ENCODE results near the gene F10.
"Not testable (repeated sequence)": the region's sequence is repeated elsewhere in the genome, so short reads cannot be mapped to it uniquely, and the experiment has no call there.

Gene F10

DNA sequence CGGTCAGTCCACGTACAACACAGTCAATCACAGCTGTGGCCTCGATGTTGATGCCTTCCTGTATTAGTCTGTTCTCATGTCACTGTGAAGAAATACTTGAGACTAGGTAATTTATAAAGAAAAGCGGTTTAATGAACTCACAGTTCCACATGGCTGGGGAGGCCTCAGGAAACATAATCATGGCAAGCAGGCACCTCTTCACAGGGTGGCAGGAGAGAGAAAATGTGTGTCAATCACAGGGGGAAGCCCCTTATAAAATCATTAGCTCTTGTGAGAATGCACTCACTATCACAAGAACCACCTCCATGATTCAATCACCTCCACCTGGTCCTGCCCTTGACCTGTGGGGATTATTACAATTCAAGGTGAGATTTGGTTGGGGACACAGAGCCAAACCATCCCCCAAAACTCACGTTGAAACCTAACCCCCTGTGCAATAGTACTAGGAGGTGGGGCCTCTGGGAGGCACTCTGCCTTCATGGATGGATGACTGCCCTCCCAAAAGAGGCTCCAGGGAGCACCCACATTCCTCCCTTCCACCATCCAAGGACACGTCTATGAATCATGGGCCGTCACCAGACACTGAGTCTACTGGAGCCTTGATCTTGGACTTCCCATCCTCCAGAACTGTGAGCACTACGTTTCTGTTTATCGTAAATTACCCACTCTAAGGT lies 33.5 kb downstream of the F10 start:
- no peak for FAIRE-seq

DNA sequence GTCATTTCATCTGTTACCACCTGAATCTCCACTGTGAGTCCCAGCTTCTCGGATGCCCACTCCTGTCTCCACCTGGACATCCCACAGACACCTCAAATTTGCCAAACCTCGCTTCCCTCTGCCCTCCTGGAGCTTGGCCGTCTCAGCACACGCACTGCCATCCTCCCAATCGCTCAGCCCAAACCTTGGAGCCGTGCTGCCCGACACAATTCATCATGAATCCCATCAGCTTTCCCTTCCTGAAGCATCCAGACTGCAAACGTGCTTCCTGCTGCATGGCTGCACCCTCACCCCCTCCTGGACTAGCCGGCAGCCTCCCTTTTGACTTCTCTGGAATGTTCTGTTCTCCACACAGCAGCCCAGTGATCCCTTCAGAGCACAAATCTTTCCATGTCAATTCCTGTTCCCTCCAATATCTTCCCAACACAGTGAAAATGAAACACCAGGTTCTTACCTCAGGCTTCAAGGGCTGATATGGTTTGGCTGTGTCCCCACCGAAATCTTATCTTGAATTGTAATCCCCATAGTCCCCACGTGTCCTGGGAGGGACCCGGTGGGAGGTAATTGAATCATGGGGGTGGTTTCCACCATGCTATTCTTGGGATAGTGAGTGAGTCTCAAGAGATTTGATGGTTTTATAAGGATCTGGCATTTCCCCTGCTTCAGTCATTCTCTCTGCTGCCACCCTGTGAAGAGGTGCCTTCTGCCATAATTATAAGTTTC lies 34.8 kb downstream of the F10 start:
- FAIRE-seq = no peak

DNA sequence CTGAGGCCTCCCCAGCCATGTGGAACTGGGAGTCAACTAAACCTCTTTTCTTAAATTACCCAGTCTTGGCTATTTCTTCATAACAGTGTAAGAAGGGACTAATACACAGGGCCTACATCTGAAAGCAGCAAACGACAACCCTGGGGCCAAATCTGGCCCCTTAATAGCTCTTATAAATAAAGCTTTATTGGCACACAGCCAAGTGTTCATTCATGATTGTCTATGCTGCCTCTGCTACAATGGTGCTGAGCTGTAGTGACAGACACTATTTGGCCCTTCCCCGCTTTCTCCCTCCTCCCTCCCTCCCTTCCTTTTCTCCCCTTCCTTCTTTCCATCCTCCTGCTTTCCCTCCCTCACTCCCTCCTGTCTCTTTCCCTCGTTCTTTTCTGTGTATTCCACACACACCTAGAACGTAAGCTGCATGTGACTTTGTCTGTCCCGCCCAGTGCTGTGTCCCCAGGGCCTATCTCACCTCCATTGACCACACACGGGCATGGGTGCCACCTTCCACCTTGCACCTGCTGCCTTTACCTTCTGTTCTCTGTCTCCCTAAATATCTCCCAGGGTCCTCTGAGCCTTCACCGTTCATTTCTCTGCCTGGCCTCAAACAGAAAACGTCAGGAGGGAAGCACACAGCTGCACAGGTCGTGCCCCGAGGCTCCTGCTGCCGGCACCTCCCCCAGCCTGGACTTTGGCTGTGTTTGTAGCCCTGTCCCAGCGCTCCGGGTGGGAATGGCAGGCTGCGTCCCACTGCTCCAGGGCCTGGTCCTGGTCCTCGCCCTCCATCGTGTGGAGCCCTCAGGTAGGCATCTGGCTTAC lies 35.5 kb downstream of the F10 start, which contains the start of gene PROZ:
PROZ (plus strand) TSS at position 720 of the 819 bp plus-strand sequence; CDS start at position 733, 13 bp downstream.
- no peak for FAIRE-seq

DNA sequence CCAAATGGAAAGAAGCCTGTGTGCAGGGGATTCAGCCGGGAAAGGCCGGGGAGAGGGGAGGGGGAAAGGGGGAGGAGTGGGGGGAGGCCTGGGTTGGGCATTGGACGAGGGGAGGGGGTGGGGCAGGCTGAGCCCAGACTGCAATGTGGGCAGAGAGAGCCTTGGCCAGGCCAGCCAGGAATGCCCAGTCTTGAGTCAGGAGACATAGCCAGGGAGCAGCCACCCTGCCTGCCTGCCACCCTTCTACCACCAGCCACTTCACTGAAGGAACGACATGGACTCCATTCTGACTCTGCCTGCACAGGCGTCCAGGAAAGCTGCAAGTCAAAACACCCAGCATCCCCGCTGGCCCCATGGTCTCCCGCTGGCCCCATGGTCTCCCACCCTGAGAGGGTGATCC lies 36.3 kb downstream of the F10 start:
- FAIRE-seq = no peak

DNA sequence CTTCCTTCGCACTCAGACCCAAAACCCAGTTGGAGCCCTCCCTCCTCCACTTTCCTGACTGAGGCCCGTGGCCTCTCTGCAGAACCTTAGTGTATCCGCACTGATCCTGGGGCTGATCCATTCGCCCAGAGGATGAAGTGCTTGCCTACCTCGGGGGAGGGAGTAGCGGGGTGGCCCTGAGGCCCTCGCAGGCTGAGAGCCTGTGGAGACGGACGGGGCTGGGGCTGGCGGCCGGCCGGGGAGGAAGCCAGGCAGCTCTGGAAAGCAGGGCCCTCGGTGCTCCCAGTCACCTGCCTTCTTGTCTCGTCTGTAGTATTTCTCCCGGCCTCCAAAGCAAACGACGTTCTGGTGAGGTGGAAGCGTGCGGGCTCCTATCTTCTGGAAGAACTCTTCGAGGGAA lies 37.1 kb downstream of the F10 start:
- FAIRE-seq = no peak

DNA sequence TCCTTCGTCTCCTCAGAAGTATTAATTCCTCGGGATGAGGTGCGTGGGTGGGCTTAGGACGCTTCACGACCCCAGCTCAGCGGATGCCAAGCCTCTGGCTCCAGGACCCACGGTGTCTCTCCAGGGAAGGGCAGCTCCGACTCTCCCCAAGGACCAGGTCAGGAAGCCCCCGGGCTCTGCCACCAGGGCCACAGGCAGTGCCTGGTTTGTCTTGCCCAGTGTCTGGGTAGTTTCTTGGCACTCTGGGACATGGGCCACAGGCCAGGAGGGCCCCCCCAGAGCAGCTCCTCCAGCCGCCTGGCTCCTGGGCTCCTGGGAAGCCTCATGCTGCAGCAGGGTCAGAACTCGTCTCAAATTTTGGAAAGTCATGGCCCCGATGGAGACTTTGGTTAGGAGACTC lies 38.4 kb downstream of the F10 start:
- FAIRE-seq = no peak

DNA sequence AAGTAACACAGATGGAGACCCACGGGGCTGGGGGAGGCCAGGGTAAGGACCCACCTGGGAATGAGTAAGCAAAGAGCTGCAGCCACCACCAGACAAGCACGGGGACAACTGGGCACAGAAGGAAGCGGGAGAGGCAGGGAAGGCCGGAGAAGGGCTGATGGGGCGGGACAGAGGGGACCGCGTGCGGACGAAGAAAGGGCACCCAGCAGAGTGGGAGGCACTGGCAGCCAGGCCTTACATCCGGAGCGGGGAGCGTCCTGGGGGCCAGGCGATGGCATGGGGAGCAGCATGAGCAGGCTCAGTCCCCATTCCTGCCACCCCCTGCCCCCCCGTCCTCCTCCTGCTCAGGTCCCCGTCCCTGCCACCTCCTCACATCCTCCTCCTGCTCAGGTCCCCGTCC lies 38.8 kb downstream of the F10 start:
- FAIRE-seq = no peak

DNA sequence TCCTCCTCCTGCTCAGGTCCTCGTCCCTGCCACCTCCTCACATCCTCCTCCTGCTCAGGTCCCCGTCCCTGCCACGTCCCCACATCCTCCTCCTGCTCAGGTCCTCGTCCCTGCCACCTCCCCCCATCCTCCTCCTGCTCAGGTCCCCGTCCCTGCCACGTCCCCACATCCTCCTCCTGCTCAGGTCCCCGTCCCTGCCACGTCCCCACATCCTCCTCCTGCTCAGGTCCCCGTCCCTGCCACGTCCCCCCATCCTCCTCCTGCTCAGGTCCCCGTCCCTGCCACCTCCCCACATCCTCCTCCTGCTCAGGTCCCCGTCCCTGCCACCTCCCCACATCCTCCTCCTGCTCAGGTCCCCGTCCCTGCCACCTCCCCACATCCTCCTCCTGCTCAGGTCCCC lies 39.4 kb downstream of the F10 start:
- FAIRE-seq = not testable (repeated sequence)

DNA sequence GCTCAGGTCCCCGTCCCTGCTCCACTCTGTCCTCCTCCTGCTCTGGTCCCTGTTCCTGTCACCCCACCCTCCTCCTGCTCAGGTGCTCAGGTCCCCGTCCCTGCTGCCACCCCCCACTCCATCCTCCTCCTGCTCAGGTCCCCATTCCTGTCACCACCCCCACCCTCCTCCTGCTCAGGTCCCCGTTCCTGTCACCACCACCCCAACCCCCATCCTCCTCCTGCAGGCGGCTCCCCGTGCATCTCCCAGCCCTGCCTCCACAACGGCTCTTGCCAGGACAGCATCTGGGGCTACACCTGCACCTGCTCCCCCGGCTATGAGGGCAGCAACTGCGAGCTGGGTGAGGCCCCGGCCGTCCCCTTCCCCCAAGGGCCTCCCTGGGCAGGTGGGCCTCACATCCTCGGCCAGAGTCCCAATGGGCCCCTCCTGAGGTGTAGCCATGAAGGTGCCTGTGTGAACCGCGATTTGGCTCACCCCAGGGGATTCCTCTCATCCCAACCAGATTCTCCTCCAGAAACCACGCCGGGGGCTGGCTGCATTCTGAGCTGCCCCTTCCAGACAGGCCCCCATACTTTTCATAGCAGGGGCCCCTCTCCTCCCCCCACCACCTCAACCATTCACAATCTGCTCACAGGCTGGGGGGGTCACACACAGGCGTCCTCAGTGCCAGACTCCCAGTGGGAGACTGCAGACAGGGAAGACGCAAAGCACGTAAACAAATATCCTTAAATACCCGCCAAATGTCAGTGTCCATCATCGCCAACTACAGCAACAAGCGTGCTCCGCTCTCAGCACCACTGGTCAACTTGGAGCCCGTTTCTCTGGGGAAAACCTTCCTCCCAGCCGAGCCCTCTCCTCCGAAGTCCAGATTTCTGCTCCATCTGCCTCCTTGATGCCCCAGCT lies 40.4 kb downstream of the F10 start:
- no peak for FAIRE-seq

DNA sequence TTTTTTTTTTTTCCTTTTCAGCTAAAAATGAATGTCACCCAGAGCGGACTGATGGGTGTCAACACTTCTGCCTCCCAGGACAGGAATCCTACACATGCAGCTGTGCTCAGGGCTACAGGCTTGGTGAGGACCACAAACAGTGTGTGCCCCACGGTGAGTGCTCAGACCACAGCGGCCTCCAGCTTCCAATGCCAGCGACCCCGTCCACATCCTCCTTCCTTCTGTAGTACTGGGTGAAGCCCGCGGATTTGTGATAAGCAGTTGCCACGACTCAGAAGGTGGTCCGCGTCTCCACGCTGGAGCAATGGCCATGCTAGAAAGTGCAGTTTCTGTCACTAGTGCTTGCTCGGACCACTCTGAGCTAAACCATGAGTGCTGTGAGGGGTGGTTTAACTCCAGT lies 41.9 kb downstream of the F10 start:
- FAIRE-seq = no peak

DNA sequence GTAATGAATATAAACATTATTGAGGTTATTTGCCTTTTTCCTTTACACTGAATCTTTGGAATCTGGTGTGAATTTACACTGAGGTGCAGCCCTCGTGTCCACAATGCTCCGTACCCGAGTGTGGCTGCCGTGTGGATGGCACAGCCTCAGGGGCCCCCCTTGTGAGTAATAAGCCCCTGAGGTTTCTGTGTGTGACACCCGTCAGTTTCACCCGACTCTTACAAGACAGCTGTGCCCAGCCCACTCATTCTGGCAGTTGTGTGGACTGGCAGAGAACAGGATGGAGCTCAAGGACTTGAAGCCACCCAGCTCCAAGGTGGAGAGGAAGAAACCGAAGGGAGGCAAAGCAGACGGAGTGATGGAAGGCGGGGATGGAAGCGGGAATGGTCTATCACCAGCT lies 43.7 kb downstream of the F10 start:
- no peak for FAIRE-seq

DNA sequence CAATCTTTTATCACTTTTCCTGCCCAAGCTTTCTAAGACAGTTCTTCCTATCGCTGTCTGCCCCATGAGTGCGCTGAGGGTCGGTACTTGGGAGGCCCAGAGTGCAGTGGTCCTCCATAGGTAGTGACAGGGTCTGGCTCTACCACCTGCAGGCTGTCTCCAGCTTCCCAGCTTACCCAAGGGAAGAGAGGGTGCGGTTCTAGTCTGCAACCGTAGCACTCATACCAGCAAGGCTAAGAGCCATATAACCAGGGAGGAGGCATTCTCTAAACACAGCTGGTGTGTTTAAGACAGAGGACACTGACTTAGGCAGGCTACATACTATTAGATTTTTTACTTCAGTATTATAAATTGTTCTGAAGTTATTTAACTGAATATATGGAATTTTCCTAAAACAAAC lies 44.1 kb downstream of the F10 start:
- no peak for FAIRE-seq

DNA sequence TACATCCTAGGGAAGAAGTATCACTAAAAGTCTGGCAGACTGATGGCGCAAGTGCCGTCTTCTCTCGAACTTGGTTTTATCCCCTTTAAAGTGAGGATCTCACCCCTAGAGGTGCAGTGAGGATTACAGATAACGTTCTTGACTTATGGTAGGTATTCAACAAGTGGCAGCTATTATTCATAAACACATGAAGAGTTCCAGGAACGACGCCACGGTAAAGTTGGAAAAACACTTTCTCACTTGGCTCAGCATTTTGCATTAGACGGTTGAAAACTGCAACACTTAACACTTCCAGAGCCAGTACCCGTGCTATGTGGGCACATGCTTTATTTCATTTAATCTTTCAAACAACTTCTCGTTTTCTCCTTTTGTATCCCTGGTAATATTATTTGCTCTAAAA lies 44.6 kb downstream of the F10 start:
- no peak for FAIRE-seq

DNA sequence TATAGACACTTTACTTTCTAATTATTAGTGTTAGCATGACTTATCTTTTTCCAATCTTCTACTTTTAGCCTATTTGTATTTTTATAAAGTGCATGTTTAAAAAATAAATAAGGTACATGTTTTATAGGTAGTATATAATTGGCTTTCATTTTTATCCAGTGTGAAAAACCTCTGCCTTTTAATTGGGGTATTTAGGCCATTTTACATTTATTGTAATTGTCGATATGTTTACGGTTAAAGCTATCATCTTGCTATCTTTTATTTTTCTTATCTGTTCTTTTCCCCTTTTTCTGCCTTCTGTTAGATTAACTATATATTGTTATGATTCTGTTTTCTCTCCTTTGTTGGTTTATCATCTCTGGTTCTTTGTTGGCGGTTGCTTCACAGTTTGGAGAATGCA lies 45.0 kb downstream of the F10 start:
- no peak for FAIRE-seq

DNA sequence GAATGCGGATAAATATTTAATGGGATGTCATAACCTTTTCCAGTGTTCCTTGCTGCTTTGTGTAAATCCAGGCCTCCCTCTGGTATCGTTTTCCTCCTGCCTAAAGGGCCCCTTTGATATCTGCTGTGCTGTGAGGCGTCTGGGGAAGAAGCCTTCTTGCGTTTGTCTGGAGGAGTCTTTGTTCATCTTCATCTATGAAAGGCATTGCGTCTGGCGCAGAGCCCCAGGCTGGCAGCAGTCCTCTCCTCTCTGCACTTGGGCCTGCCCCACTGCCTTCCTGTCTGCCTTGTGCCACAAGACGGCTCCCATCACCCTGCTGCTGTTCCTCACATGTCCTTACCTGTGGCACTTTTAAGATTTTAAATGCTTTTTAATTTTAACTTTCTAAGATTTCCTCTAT lies 45.6 kb downstream of the F10 start:
- FAIRE-seq = no peak

DNA sequence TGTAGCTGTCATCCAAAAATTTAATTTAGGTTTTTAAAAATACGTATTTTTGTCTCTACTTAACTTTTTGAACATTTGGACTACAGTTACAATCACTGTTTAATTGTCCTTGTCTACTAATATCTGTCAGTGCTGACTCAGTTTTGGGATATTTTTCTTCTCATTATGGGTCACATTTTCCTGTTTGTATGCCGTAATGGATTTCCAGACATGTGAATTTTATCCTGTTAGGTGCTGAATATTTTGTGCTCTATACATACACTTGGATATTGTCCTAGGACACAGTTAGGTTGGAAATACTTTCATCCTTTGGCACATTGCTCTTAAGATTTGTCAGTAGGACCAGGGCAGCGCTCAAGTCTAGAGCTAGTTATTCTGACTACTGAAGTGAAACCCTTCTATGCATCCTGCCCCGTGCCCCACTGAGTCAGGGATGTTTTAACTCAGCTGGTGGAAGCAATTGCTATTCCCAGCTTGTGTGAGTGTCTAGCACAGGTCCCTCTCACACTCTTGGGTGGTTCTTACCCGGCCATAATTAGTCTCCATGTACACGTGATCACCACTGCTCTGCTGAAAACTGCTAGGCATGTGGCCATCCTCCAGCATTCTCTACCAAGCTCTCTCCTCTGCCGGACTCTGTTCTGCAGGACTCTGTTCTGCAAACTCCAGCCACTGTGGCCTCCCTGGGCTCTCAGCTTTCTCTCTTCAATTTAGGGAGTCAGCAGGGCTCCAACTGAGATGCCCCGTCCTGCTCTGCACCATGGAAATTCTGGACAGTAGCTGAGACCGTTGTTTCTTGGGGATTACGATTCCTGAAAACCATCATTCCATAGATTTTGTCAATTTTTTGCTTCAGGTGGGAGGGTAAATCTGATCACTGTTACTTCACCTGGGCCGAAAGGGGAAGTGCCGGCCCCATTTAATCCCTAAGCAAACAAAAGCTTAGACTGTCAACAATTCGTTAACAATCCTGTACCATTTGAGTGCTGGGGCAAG lies 47.0 kb downstream of the F10 start:
- FAIRE-seq = no peak

DNA sequence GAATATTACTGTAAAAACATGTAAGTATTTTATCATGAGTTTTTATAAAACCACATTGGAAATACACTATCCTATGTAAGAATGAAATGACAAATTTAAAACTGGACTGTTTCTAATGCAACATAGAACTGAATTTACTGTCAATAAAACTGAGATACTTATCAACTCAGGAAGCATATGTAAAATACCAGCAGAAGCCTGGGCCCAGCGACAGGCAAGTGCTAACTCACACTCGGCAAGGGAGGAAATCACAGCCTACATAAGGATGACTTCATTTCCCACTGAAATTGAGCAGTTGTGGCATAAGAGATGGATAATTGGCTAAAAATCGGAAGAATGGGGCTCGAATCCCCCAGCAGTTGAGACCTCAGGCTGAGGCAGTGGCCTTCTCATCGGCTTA lies 47.9 kb downstream of the F10 start:
- no peak for FAIRE-seq

DNA sequence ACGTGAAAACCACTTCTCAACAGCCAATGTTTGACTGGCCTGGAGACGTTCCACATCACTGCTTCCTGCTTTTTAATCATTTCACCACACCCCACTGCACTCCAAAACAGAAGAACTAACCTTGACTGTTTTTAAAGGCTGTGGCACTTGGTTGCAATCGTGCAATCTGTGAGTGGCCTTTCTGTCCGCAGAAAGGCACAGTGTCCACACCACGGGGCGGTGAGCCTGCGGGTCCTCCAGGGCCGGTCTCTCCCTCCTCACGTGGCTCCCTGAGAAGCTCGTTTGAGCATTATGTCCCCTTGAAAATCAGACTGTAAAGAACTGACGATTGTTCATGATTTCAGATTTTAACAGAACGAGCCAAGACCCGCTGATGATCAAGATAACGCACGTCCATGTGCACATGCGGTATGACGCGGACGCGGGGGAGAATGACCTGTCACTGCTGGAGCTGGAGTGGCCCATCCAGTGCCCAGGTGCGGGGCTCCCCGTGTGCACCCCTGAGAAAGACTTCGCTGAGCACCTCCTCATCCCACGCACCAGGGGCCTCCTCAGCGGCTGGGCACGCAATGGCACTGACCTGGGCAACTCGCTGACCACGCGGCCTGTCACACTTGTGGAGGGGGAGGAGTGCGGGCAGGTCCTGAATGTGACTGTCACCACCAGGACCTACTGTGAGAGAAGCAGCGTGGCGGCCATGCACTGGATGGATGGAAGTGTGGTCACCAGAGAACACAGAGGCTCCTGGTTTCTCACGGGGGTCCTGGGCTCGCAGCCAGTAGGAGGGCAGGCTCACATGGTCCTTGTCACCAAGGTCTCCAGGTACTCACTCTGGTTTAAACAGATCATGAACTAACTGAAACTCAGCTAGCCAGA lies 48.9 kb downstream of the F10 start:
- FAIRE-seq = no peak

DNA sequence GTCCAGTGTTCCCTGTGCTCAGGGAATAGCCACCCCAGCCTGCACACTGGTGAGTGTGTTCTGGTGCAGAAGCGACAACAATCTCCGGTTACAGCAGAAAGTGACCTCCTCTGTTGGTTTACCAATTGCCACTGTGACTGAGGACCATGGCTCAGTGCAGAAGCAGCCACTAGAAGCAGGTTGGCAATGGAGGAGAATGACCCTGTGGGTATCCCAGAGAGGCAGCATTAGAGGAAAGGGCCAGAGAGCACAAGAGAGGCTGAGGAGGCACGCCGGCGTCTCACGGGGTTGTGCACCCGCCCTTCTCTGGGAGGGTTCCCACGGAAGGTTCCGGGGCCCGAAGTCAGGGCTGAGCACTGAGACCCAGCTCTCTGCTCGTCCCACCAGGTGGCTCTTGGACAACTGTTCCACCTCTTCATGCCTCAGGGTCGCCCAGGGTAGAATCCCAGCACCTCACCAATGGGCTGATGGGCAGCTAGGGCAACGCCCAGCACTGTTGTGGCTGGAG lies 49.9 kb downstream of the F10 start:
- no peak for FAIRE-seq

DNA sequence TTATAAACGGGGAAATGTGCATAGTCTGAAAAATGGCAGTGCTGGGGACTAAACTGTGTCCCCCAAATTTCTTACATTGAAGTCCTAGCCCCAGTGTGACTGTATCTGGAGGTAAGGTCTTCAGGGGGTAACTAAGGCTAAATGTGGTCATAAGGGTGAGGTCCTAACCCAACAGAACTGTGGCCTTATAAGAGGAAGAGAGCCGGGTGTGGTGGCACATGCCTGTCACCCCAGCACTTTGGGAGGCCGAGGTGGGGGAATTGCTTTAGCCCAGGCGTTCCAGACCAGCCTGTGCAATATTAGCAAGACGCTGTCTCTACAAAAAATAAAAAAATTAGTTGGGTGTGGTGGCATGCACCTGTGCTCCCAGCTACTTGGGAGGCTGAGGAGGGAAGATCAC lies 53.7 kb downstream of the F10 start:
- no peak for FAIRE-seq

All from endometrium (tissue), 2 donors.